ENCODE data around the gene PAFAH1B2. TPM values are rescaled to one million over a fixed set of nuclear protein-coding genes. Genes with fewer than 3 reads are reported as not detected.
A peak's percentile ranks its signal among the peaks of the same experiment; 100 is the strongest.

Gene PAFAH1B2
- total and polyA plus RNA-seq, 2 of the 8 experiments (the other 6 are each of a cell fraction or from before 2014, with no cell fraction given) = 38.2 to 161 TPM

- peak overlapping the region; percentile 97 for H4K8ac ChIP-seq (ENCODE audit: extremely low read depth, insufficient read depth, low read length)
- H3K36me3 ChIP-seq (ENCODE audit: control insufficient read depth in 2 of 4, insufficient read depth in 4 of 4, low read length in 3 of 4) = peaks cover 2 to 34% (median 3%) of the 10 kb centered on the region in 4 experiments; a peak in 6 of 8 replicates
- WGBS, 2 experiments (ENCODE audit: extremely low coverage in 1 of 2, insufficient coverage in 1 of 2, insufficient read length in 1 of 2, insufficient replicate concordance in 2 of 2, low coverage in 1 of 2, low lambda C conversion rate in 2 of 2, missing lambda C conversion rate in 1 of 2) = 3% methylated on average over 30 of the region's 62 CpGs; no CpG with 5 or more reads in 1 of the 2 experiments
- H3K79me2 ChIP-seq (ENCODE audit: control insufficient read depth in 1 of 2, insufficient read depth in 2 of 2, low read length in 2 of 2) = peaks cover 47 to 53% of the 10 kb centered on the region in 2 experiments
- peak overlapping the region; percentile 78 for H3K18ac ChIP-seq (ENCODE audit: extremely low read depth, low read length)
- H3K9me3 ChIP-seq (ENCODE audit: insufficient read depth in 2 of 2, low read depth in 1 of 2, low read length in 1 of 2) = no peaks in the 10 kb centered on the region
- peaks cover 0 to 11% (median 6%) of the 10 kb centered on the region in 4 experiments; a peak in 5 of 7 replicates for H3K4me1 ChIP-seq (replicated peaks in 1 of 4; ENCODE audit: control insufficient read depth in 3 of 4, insufficient read depth in 4 of 4, low read length in 3 of 4)
- H4K20me1 ChIP-seq (replicated peaks in 1 of 2; ENCODE audit: control insufficient read depth in 1 of 2, insufficient read depth in 2 of 2, low read length in 2 of 2) = peaks cover 8 to 9% of the 10 kb centered on the region in 2 experiments
- H3K4ac ChIP-seq (replicated peaks; ENCODE audit: insufficient read length, low read depth, low read length) = peak overlapping the region; percentile 81
- peak overlapping the region; percentile 82; the same call in 1 of the 2 replicates for H2AK5ac ChIP-seq (ENCODE audit: low read depth, low read length)
- peak overlapping the region; percentile 91 to 100 for H3K4me2 ChIP-seq (ENCODE audit: insufficient read depth in 1 of 2, low read depth in 2 of 2, low read length in 2 of 2)
- peak overlapping the region; percentile 99 for H4K5ac ChIP-seq (ENCODE audit: insufficient read length, low read depth, low read length)
- H3K27ac ChIP-seq (ENCODE audit: low read depth, low read length) = peak overlapping the region; percentile 92; the same call in 1 of the 2 replicates
- no peak overlapping the region for H2BK120ac ChIP-seq (replicated peaks; ENCODE audit: low read depth, low read length)
- H3K4me3 ChIP-seq (ENCODE audit: extremely low read depth in 1 of 4, insufficient read depth in 2 of 4, low read depth in 3 of 4, low read length in 4 of 4) = peak overlapping the region; percentile 88 to 99 (median 92)
- H2BK12ac ChIP-seq (ENCODE audit: low read depth, low read length) = no peak overlapping the region; the same call in 1 of the 2 replicates
- ChIA-PET CTCF (ENCODE audit: partially characterized antibody) (interaction anchor here (0.6 to 2.7 kb wide), 17 partner anchors 10 to 354 kb away, joined by 3 to 11 read pairs (median 3); partner anchors contain the start of genes APOA5, SIDT2 and TAGLN), POLR2A (ENCODE audit: partially characterized antibody) (interaction anchor here (0.6 to 4.1 kb wide), 37 partner anchors 11 to 566 kb away, joined by 3 to 30 read pairs (median 3); partner anchors contain the start of genes APOA1, PCSK7, RNF214 and SIDT2)
- peak overlapping the region; percentile 93 for H2BK5ac ChIP-seq (ENCODE audit: low read depth, low read length)
- no peaks in the 10 kb centered on the region for H3K27me3 ChIP-seq (replicated peaks in 1 of 4; ENCODE audit: control insufficient read depth in 3 of 4, extremely low read depth in 1 of 4, insufficient read depth in 3 of 4, low read length in 3 of 4)
- no peak overlapping the region for H3K14ac ChIP-seq (ENCODE audit: insufficient read length)
- peak overlapping the region; percentile 13 for H3K56ac ChIP-seq (replicated peaks; ENCODE audit: insufficient read length, low read depth, low read length)
- no peak overlapping the region for H2AFZ ChIP-seq (ENCODE audit: low read length)
- peak overlapping the region; percentile 72 for H4K91ac ChIP-seq (replicated peaks; ENCODE audit: insufficient read length, low read length)
- H3K23ac ChIP-seq (ENCODE audit: insufficient read length) = no peak overlapping the region
- no peak overlapping the region for H2BK15ac ChIP-seq (ENCODE audit: low read length)
- no peak for FAIRE-seq
- DNase-seq (ENCODE audit: low read depth in 1 of 2, low spot score in 2 of 2) = no peak
- H3K23me2 ChIP-seq (ENCODE audit: low read depth, low read length) = peaks cover 15% of the 10 kb centered on the region
- peaks cover 2% of the 10 kb centered on the region for H3K79me1 ChIP-seq (ENCODE audit: low read depth, low read length)
- no peak overlapping the region for H2BK20ac ChIP-seq (ENCODE audit: low read length)
- peak overlapping the region; percentile 85 to 93 (median 86) for H3K9ac ChIP-seq (replicated peaks in 1 of 4; ENCODE audit: extremely low read depth in 1 of 4, low read depth in 3 of 4, low read length in 3 of 4)
- TF ChIP-seq POLR2AphosphoS5 (IDR thresholded peaks at IDR 0.05; ENCODE audit: low read depth, low read length) (0 out of 2 replicates have a peak, but pooled peaks have one; percentile 6), JUN (IDR thresholded peaks at IDR 0.05; ENCODE audit: low read depth, low read length) (no peak), SP4 (IDR thresholded peaks at IDR 0.05; ENCODE audit: low read length) (no peak), YY1 (IDR thresholded peaks at IDR 0.05; ENCODE audit: low read depth, low read length) (0 out of 2 replicates have a peak, but pooled peaks have one; percentile 3), POLR2A (IDR thresholded peaks at IDR 0.05; ENCODE audit: control extremely low read depth in 1 of 2, low read depth in 2 of 2, low read length in 2 of 2) (peak in 1 of 2 experiments; percentile 40; a peak in 1 of 3 replicates), SIX5 (IDR thresholded peaks at IDR 0.05; ENCODE audit: low read depth, low read length) (no peak), SIN3A (conservative IDR thresholded peaks at IDR 0.05 in 1 of 2, IDR thresholded peaks at IDR 0.05 in 1 of 2; ENCODE audit: low read depth in 1 of 2, low read length in 2 of 2) (peak; percentile 28 to 41; a peak in 2 of 4 replicates), BRCA1 (IDR thresholded peaks at IDR 0.05; ENCODE audit: low read depth, low read length) (no peak), BCL11A (IDR thresholded peaks at IDR 0.05; ENCODE audit: low read depth in 2 of 2, low read length in 2 of 2) (no peak), SP2 (IDR thresholded peaks at IDR 0.05; ENCODE audit: low read length) (no peak)
These were observed 648 bp downstream of the PAFAH1B2 start for GRCh38 chr11:117144477-117145392.

Data from H1 (cell line).